Measurements from ENCODE around the gene CCDC30. TPM values are rescaled to one million over a fixed set of nuclear protein-coding genes. Genes with fewer than 3 reads are reported as not detected.

Gene CCDC30
- total and polyA plus RNA-seq, 9 of the 15 experiments (the other 6 are each of a cell fraction or from before 2014, with no cell fraction given) = 0.05 to 0.91 (median 0.24) TPM

GRCh38 chr1:42681741-42682483, 218.8 kb downstream of the CCDC30 start, which contains the start of gene YBX1 (continued):
- peak; percentile 69 to 94 for TF ChIP-seq SIN3A (IDR thresholded peaks at IDR 0.05; ENCODE audit: borderline replicate concordance in 2 of 2, control insufficient read depth in 1 of 2, low read depth in 2 of 2, low read length in 2 of 2)
- peak; percentile 86 for TF ChIP-seq SAP30 (IDR thresholded peaks at IDR 0.05; ENCODE audit: borderline replicate concordance, insufficient read depth, low read depth, low read length, poor library complexity, severe bottlenecking)
- TF ChIP-seq RBFOX2 (IDR thresholded peaks at IDR 0.05; ENCODE audit: low read depth, low read length) = peak; percentile 96
- no peak for TF ChIP-seq ZNF197 (CRISPR knock-in tag; IDR thresholded peaks at IDR 0.05; ENCODE audit: low read depth)
- TF ChIP-seq HMGXB4 (CRISPR knock-in tag; IDR thresholded peaks at IDR 0.05) = no peak
- TF ChIP-seq ID3 (CRISPR knock-in tag; IDR thresholded peaks at IDR 0.05) = no peak
- TF ChIP-seq ID3 (tag; IDR thresholded peaks at IDR 0.05) = peak; percentile 65; the same call in 1 of the 2 replicates
- TF ChIP-seq ZNF740 (CRISPR knock-in tag; IDR thresholded peaks at IDR 0.05) = no peak; the same call in 1 of the 2 replicates
- TF ChIP-seq ZNF740 (tag; IDR thresholded peaks at IDR 0.05) = no peak
- TF ChIP-seq SP2 (IDR thresholded peaks at IDR 0.05; ENCODE audit: extremely low read depth, low read depth, low read length, poor library complexity, severe bottlenecking) = peak; percentile 76
- TF ChIP-seq HDAC3 (IDR thresholded peaks at IDR 0.05; ENCODE audit: borderline replicate concordance, partially characterized antibody) = no peak
- peak; percentile 72 for TF ChIP-seq E2F8 (IDR thresholded peaks at IDR 0.05; ENCODE audit: low read depth, partially characterized antibody)
- no peak for TF ChIP-seq SRSF9 (IDR thresholded peaks at IDR 0.05; ENCODE audit: borderline replicate concordance, low read depth, low read length)
- peak; percentile 99 for TF ChIP-seq PKNOX1 (IDR thresholded peaks at IDR 0.05)
- TF ChIP-seq OTX1 (CRISPR knock-in tag; IDR thresholded peaks at IDR 0.05) = peak; percentile 25; the same call in 1 of the 2 replicates
- peak; percentile 81 for TF ChIP-seq CXXC5 (CRISPR knock-in tag; IDR thresholded peaks at IDR 0.05)
- peak; percentile 70 for TF ChIP-seq ETS1 (conservative IDR thresholded peaks at IDR 0.05; ENCODE audit: control insufficient read depth, low read depth, low read length)
